Measurements from ENCODE around the gene DNASE2B.

The DNASE2B gene

GRCh38 chr1:84387480-84388163, 10.7 kb upstream of the DNASE2B start:
- H3K27ac ChIP-seq, result no peak overlapping the region
- TF ChIP-seq CTCF (conservative IDR thresholded peaks at IDR 0.05; ENCODE audit: low read depth, low read length), result no peak
- no peaks in the 10 kb centered on the region for H3K36me3 ChIP-seq (ENCODE audit: insufficient read depth)
- H4K20me1 ChIP-seq (ENCODE audit: insufficient read depth), result no peaks in the 10 kb centered on the region
- no peak overlapping the region for H3K9ac ChIP-seq
- no peaks in the 10 kb centered on the region for H3K79me2 ChIP-seq (ENCODE audit: insufficient read depth, low read depth)
- no peak overlapping the region for H2AFZ ChIP-seq (ENCODE audit: low read depth)
- no peak overlapping the region for H3K4me2 ChIP-seq
- no peak overlapping the region for H3K4me3 ChIP-seq (IDR thresholded peaks at IDR 0.05; ENCODE audit: insufficient read depth, low read depth, low read length)
- H3K4me1 ChIP-seq (ENCODE audit: low read depth, poor library complexity, severe bottlenecking), result no peaks in the 10 kb centered on the region
- H3K27me3 ChIP-seq (ENCODE audit: insufficient read depth, low read depth), result no peaks in the 10 kb centered on the region

GRCh38 chr1:84390226-84390625, 8.1 kb upstream of the DNASE2B start:
- Histone ChIP-seq H3K4me1 (ENCODE audit: low read depth, poor library complexity, severe bottlenecking) (no peaks in the 10 kb centered on the region), H3K36me3 (ENCODE audit: insufficient read depth) (no peaks in the 10 kb centered on the region), H3K4me3 (IDR thresholded peaks at IDR 0.05; ENCODE audit: insufficient read depth, low read depth, low read length) (no peak overlapping the region), H3K79me2 (ENCODE audit: insufficient read depth, low read depth) (no peaks in the 10 kb centered on the region), H3K9ac (no peak overlapping the region), H3K4me2 (no peak overlapping the region), H3K27ac (no peak overlapping the region), H2AFZ (ENCODE audit: low read depth) (no peak overlapping the region), H3K27me3 (ENCODE audit: insufficient read depth, low read depth) (no peaks in the 10 kb centered on the region), H4K20me1 (ENCODE audit: insufficient read depth) (no peaks in the 10 kb centered on the region)
- no peak for TF ChIP-seq CTCF (conservative IDR thresholded peaks at IDR 0.05; ENCODE audit: low read depth, low read length)

GRCh38 chr1:84401156-84401555, 2.9 kb downstream of the DNASE2B start:
- no peak for TF ChIP-seq CTCF (conservative IDR thresholded peaks at IDR 0.05; ENCODE audit: low read depth, low read length)
- no peaks in the 10 kb centered on the region for H3K79me2 ChIP-seq (ENCODE audit: insufficient read depth, low read depth)
- no peaks in the 10 kb centered on the region for H3K36me3 ChIP-seq (ENCODE audit: insufficient read depth)
- no peak overlapping the region for H3K27ac ChIP-seq
- no peaks in the 10 kb centered on the region for H3K27me3 ChIP-seq (ENCODE audit: insufficient read depth, low read depth)
- no peak overlapping the region for H2AFZ ChIP-seq (ENCODE audit: low read depth)
- no peak overlapping the region for H3K4me2 ChIP-seq
- no peaks in the 10 kb centered on the region for H4K20me1 ChIP-seq (ENCODE audit: insufficient read depth)
- H3K9ac ChIP-seq, result no peak overlapping the region
- H3K4me3 ChIP-seq (IDR thresholded peaks at IDR 0.05; ENCODE audit: insufficient read depth, low read depth, low read length), result no peak overlapping the region
- H3K4me1 ChIP-seq (ENCODE audit: low read depth, poor library complexity, severe bottlenecking), result no peaks in the 10 kb centered on the region

GRCh38 chr1:84402060-84402459, 3.8 kb downstream of the DNASE2B start:
- Histone ChIP-seq H3K27ac (no peak overlapping the region), H4K20me1 (ENCODE audit: insufficient read depth) (no peaks in the 10 kb centered on the region), H3K4me1 (ENCODE audit: low read depth, poor library complexity, severe bottlenecking) (no peaks in the 10 kb centered on the region), H3K9ac (no peak overlapping the region), H3K36me3 (ENCODE audit: insufficient read depth) (no peaks in the 10 kb centered on the region), H3K4me2 (no peak overlapping the region), H3K79me2 (ENCODE audit: insufficient read depth, low read depth) (no peaks in the 10 kb centered on the region), H3K4me3 (IDR thresholded peaks at IDR 0.05; ENCODE audit: insufficient read depth, low read depth, low read length) (no peak overlapping the region), H2AFZ (ENCODE audit: low read depth) (no peak overlapping the region), H3K27me3 (ENCODE audit: insufficient read depth, low read depth) (no peaks in the 10 kb centered on the region)
- TF ChIP-seq CTCF (conservative IDR thresholded peaks at IDR 0.05; ENCODE audit: low read depth, low read length), result no peak
